Thyroid gland (tissue), 4 donors: ENCODE data around the gene CRTC3.

Experiments used
- POLR2A ChIP-seq, 2 donors: fragments of 450-650 bp; IDR thresholded peaks; one replicate each; pipeline ENCODE4 v1.6.1; 2017; ENCODE audit warnings: antibody characterized with exemption in 2 of 2, mild to moderate bottlenecking in 2 of 2, moderate library complexity in 1 of 2
- TF ChIP-seq, protein P1 (sequence below), 6 experiments: fragments of 200-600 bp in 3 of 6; fragments of 450-650 bp in 3 of 6; sonication (generic) in 3 of 6; IDR thresholded peaks; one replicate each; pipeline ENCODE4 v1.5.1; 2016 to 2019; ENCODE audit warnings: antibody characterized with exemption in 6 of 6, mild to moderate bottlenecking in 2 of 6, inconsistent platforms in 1 of 6, moderate library complexity in 1 of 6

DNA sequence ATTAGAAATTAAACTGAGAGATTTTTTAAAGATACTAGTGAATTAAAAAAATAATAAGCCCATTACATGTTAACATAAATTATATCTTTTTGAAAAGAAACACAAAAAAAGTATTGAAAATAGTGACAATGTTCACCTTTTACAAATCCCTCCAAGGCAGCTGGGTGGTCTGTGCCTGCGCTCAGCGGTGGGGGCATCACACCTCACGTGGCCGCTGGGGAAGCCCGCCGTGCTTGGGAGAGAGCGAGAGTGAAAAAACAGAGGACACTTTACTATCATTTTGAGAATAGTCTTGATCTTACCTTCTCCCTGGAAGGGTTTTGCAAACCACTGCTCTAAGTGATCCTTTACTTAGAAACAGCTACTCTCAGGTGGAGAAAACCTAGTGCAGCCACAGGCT is 76.9 kb downstream of the CRTC3 start:
- TF ChIP-seq, protein P1, sequence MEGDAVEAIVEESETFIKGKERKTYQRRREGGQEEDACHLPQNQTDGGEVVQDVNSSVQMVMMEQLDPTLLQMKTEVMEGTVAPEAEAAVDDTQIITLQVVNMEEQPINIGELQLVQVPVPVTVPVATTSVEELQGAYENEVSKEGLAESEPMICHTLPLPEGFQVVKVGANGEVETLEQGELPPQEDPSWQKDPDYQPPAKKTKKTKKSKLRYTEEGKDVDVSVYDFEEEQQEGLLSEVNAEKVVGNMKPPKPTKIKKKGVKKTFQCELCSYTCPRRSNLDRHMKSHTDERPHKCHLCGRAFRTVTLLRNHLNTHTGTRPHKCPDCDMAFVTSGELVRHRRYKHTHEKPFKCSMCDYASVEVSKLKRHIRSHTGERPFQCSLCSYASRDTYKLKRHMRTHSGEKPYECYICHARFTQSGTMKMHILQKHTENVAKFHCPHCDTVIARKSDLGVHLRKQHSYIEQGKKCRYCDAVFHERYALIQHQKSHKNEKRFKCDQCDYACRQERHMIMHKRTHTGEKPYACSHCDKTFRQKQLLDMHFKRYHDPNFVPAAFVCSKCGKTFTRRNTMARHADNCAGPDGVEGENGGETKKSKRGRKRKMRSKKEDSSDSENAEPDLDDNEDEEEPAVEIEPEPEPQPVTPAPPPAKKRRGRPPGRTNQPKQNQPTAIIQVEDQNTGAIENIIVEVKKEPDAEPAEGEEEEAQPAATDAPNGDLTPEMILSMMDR (IDR thresholded peaks at IDR 0.05): no peak
- no peak for TF ChIP-seq POLR2A (IDR thresholded peaks at IDR 0.05)
